Epithelial cell of proximal tubule (primary cell): Measurements from ENCODE around the gene ABCA4. TPM values are rescaled to one million over a fixed set of nuclear protein-coding genes. Genes with fewer than 3 reads are reported as not detected.

Source experiments
- DNase-seq: peaks from one replicate; pipeline ENCODE4 v3.0.0-alpha.2; 2011; ENCODE audit warnings: low read depth
- H3K4me3 ChIP-seq: 2 replicates; pipeline ENCODE4 v1.5.1; 2011; ENCODE audit warnings: low read depth, mild to moderate bottlenecking, low read length
- total RNA-seq: library from RNA; depleted of rRNA; stranded (reverse); fragments of >200 nt; gene quantifications from 2 replicates; pipeline ENCODE4 v1.2.3, GENCODE V29; 2015
- TF ChIP-seq, protein P1 (sequence below): conservative IDR thresholded peaks from 2 replicates; pipeline ENCODE4 v1.5.1; 2012; ENCODE audit warnings: low read depth, mild to moderate bottlenecking, low read length

Gene ABCA4
- total RNA-seq, 1 donor from 2014 or later: not detected

GRCh38 chr1:94037392-94038229, 83.3 kb downstream of the ABCA4 start:
- DNase-seq: no peak
- TF ChIP-seq, protein P1, sequence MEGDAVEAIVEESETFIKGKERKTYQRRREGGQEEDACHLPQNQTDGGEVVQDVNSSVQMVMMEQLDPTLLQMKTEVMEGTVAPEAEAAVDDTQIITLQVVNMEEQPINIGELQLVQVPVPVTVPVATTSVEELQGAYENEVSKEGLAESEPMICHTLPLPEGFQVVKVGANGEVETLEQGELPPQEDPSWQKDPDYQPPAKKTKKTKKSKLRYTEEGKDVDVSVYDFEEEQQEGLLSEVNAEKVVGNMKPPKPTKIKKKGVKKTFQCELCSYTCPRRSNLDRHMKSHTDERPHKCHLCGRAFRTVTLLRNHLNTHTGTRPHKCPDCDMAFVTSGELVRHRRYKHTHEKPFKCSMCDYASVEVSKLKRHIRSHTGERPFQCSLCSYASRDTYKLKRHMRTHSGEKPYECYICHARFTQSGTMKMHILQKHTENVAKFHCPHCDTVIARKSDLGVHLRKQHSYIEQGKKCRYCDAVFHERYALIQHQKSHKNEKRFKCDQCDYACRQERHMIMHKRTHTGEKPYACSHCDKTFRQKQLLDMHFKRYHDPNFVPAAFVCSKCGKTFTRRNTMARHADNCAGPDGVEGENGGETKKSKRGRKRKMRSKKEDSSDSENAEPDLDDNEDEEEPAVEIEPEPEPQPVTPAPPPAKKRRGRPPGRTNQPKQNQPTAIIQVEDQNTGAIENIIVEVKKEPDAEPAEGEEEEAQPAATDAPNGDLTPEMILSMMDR: no peak
- H3K4me3 ChIP-seq: no peak overlapping the region

GRCh38 chr1:94036730-94037129, 84.2 kb downstream of the ABCA4 start:
- no peak for DNase-seq
- TF ChIP-seq, protein P1: no peak
- H3K4me3 ChIP-seq: no peak overlapping the region

- DNase-seq: no peak
- TF ChIP-seq, protein P1: no peak
- H3K4me3 ChIP-seq: no peak overlapping the region
Observed at GRCh38 chr1:94033849-94034248, 87.1 kb downstream of the ABCA4 start.

DNA sequence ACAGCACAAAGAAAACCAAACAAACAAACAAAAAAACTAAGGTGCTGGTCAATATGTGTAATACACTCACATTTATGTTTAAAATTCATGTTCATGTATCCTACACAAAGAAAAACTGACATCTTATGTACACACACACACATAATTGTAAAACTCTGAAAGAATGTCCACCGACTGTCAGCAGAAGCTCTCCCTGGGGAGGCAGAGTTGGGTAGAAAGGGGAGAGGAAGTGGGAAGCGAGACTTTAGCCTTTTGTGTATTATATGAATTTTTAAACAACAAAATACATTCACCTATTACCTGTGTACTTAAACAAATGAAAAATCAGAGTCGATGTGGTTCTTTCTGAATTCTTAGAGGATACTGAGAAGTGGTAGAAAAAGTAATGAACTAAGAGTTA, 88.3 kb downstream of the ABCA4 start:
- TF ChIP-seq, protein P1: no peak
- H3K4me3 ChIP-seq: no peak overlapping the region
- no peak for DNase-seq

- H3K4me3 ChIP-seq: no peak overlapping the region
- TF ChIP-seq, protein P1: no peak
- no peak for DNase-seq
Observed at GRCh38 chr1:94031591-94031990, 89.4 kb downstream of the ABCA4 start.

DNA sequence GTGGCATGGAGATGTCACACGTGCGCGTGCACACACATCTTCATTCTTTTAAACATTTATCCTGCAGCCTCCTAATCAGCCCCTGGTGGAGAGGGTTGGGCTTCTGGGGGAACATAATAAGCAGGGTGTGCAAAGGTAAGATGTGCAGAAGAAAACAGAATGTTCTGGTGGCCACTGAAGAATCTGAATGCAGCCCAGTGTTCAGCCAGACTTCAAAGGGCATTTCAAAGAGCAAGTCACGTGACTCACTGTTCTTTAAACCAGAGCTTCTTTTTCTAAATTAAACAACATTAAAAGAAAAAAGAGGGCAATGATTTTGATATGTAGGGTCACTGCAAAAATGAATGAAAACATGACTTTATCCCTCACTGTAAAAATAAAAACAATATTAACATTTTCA, 89.8 kb downstream of the ABCA4 start:
- DNase-seq: no peak
- H3K4me3 ChIP-seq: no peak overlapping the region
- TF ChIP-seq, protein P1: no peak
